CD4-positive, alpha-beta T cell (primary cell): ENCODE measurements around the gene FAM174C. TPM values are rescaled to one million over a fixed set of nuclear protein-coding genes. Genes with fewer than 3 reads are reported as not detected.

Experiments
- ATAC-seq: fragments of 200-7000 bp; cut with Tn5 transposase; one replicate; pipeline ENCODE4 v1.10.0; 2022; ENCODE audit warnings: mild to moderate bottlenecking; ENCODE audit not compliant: poor library complexity
- CTCF ChIA-PET: fragments of 350-600 bp; sonication (Branson Sonifier 250); formaldehyde crosslinking; loops from one replicate; lab custom pipeline; 2021; ENCODE audit warnings: antibody characterized with exemption, inconsistent platforms; lab: Charles Lee
- POLR2A ChIA-PET: fragments of 350-600 bp; sonication (Branson Sonifier 250); formaldehyde crosslinking; loops from one replicate; lab custom pipeline; 2021; ENCODE audit warnings: antibody characterized with exemption, inconsistent platforms; lab: Charles Lee
- DNase-seq, 14 experiments: peaks; one replicate each; pipeline ENCODE4 v3.0.0-alpha.2; 2013 to 2020; ENCODE audit warnings: mixed read lengths in 2 of 14
- H3K27ac ChIP-seq, 2 donors: one replicate each; pipeline versions ENCODE4 v1.5.1 to v1.7.0; 2013; ENCODE audit warnings: low read length in 2 of 2, low read depth in 1 of 2, mild to moderate bottlenecking in 1 of 2
- H3K27me3 ChIP-seq, 2 experiments: 1 replicate in 1 of 2; 2 replicates in 1 of 2; pipeline versions ENCODE4 v1.6.1 to v1.7.0; 2013; ENCODE audit warnings: low read length in 2 of 2, control low read depth in 1 of 2, mild to moderate bottlenecking in 1 of 2, moderate library complexity in 1 of 2; ENCODE audit not compliant: insufficient read depth in 2 of 2, control insufficient read depth in 1 of 2
- H3K36me3 ChIP-seq: one replicate; pipeline ENCODE4 v1.6.1; 2013; ENCODE audit warnings: low read length, control low read depth; ENCODE audit not compliant: insufficient read depth
- H3K4me1 ChIP-seq: one replicate; pipeline ENCODE4 v1.6.1; 2013; ENCODE audit warnings: low read length, control low read depth; ENCODE audit not compliant: insufficient read depth
- H3K4me3 ChIP-seq: one replicate; pipeline ENCODE4 v1.5.1; 2013; ENCODE audit warnings: mild to moderate bottlenecking, low read length, moderate library complexity
- H3K9me3 ChIP-seq, 2 experiments: 1 replicate in 1 of 2; 2 replicates in 1 of 2; pipeline versions ENCODE4 v1.6.1 to v1.7.0; 2013; ENCODE audit warnings: low read length in 2 of 2, mild to moderate bottlenecking in 2 of 2, control low read depth in 1 of 2, moderate library complexity in 1 of 2; ENCODE audit not compliant: control insufficient read depth in 1 of 2, insufficient read depth in 1 of 2
- H3K27ac Mint-ChIP-seq: one replicate; pipeline ENCODE4 v1.8.0; 2020; ENCODE audit warnings: mixed read lengths
- H3K27me3 Mint-ChIP-seq: one replicate; pipeline ENCODE4 v1.8.0; 2021; ENCODE audit warnings: mixed read lengths
- H3K36me3 Mint-ChIP-seq: one replicate; pipeline ENCODE4 v1.8.0; 2021; ENCODE audit warnings: low read depth, mixed read lengths
- H3K4me1 Mint-ChIP-seq: one replicate; pipeline ENCODE4 v1.8.0; 2021; ENCODE audit warnings: low read depth, mixed read lengths
- H3K4me3 Mint-ChIP-seq: one replicate; pipeline ENCODE4 v1.8.0; 2020; ENCODE audit warnings: mild to moderate bottlenecking, mixed read lengths
- H3K9me3 Mint-ChIP-seq: one replicate; pipeline ENCODE4 v1.8.0; 2020; ENCODE audit warnings: mixed read lengths
- CTCF ChIP-seq: fragments of 200-600 bp; IDR thresholded peaks from one replicate; pipeline ENCODE4 v1.8.0; 2022; ENCODE audit warnings: antibody characterized with exemption, mild to moderate bottlenecking
- intact Hi-C, 2 experiments: fragments of 100-400 bp; cut with DNase I in 1 of 2; cut with micrococcal nuclease in 1 of 2; formaldehyde crosslinking; loops; one replicate each; pipeline versions ENCODE4 v1.15.1 to v1.9.0; 2023 to 2025; cut with DNase I, micrococcal nuclease
- total RNA-seq, 174 experiments: library from RNA in 2 of 174; stranded (reverse) in 2 of 174; gene quantifications; one replicate each; pipeline ENCODE4 v1.2.3 and lab custom pipeline; 2021 to 2026

FAM174C gene
- total RNA-seq, 2 experiments from 2014 or later, result 32.0 to 38.3 TPM

DNA sequence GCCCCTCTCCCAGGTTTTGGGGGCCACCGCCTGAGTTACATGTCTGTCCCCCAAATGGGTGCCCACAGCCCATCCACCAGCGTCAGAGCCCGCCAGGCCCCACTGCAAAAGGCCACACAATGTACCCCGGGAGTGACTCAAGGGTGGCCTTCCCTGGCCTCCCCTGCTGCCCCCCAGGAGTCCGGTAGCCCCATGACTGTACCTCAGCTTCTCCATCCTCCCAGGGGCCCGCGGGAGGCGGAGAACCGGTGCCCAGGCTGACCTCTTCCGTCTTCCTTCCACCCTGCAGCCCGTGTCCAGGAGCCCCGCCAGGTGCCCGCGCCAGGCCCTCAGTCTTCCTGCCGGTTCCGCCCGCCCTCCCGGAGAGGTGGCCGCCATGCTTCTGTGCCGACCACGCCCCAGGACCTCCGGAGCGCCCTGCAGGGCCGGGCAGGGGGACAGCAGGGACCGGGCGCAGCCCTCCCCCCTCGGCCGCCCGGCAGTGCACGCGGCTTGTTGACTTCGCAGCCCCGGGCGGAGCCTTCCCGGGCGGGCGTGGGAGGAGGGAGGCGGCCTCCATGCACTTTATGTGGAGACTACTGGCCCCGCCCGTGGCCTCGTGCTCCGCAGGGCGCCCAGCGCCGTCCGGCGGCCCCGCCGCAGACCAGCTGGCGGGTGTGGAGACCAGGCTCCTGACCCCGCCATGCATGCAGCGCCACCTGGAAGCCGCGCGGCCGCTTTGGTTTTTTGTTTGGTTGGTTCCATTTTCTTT, 47.9 kb upstream of the FAM174C start:
- ATAC-seq, result no peak

GRCh38 chr19:1228161-1228957, 47.0 kb upstream of the FAM174C start:
- H3K4me3 ChIP-seq, result no peak overlapping the region
- no peaks in the 10 kb centered on the region for H3K4me1 ChIP-seq
- no peak overlapping the region for H3K27ac ChIP-seq
- TF ChIP-seq CTCF, result no peak
- H3K9me3 Mint-ChIP-seq, result no peaks in the 10 kb centered on the region
- ATAC-seq, result no peak
- peaks cover 3% of the 10 kb centered on the region for H3K36me3 Mint-ChIP-seq
- POLR2A ChIA-PET, result no interaction called here
- H3K27ac Mint-ChIP-seq, result no peak overlapping the region
- no peak for DNase-seq
- peaks cover 18% of the 10 kb centered on the region for H3K36me3 ChIP-seq
- H3K4me1 Mint-ChIP-seq, result no peaks in the 10 kb centered on the region
- CTCF ChIA-PET, result no interaction called here
- intact Hi-C loops, result no loop called here
- H3K9me3 ChIP-seq, result peaks cover 0 to 5% of the 10 kb centered on the region in 2 experiments
- no peaks in the 10 kb centered on the region for H3K27me3 ChIP-seq
- H3K27me3 Mint-ChIP-seq, result no peaks in the 10 kb centered on the region
- H3K4me3 Mint-ChIP-seq, result no peak overlapping the region

More for the DNA sequence above, 47.9 kb upstream of the FAM174C start:
- Mint-ChIP-seq H3K4me1 (no peaks in the 10 kb centered on the region), H3K27me3 (no peaks in the 10 kb centered on the region), H3K9me3 (no peaks in the 10 kb centered on the region), H3K4me3 (no peak overlapping the region), H3K36me3 (peaks cover 7% of the 10 kb centered on the region), H3K27ac (no peak overlapping the region)
- Histone ChIP-seq H3K4me3 (no peak overlapping the region), H3K27me3 (no peaks in the 10 kb centered on the region), H3K36me3 (peaks cover 24% of the 10 kb centered on the region), H3K4me1 (no peaks in the 10 kb centered on the region), H3K27ac (no peak overlapping the region), H3K9me3 (peaks cover 0 to 5% of the 10 kb centered on the region in 2 experiments)
- ChIA-PET CTCF (no interaction called here), POLR2A (no interaction called here)
- no peak for DNase-seq
- intact Hi-C loops, result no loop called here
- no peak for TF ChIP-seq CTCF

- Histone ChIP-seq H3K9me3 (peaks cover 0 to 5% of the 10 kb centered on the region in 2 experiments), H3K36me3 (peaks cover 10% of the 10 kb centered on the region), H3K27me3 (no peaks in the 10 kb centered on the region), H3K27ac (no peak overlapping the region), H3K4me3 (no peak overlapping the region), H3K4me1 (no peaks in the 10 kb centered on the region)
- ATAC-seq (no peak), DNase-seq (no peak)
- CTCF ChIA-PET, result no interaction called here
- H3K4me3 Mint-ChIP-seq, result no peak overlapping the region
- H3K9me3 Mint-ChIP-seq, result no peaks in the 10 kb centered on the region
- intact Hi-C loops, result no loop called here
- POLR2A ChIA-PET, result no interaction called here
- H3K27ac Mint-ChIP-seq, result no peak overlapping the region
- TF ChIP-seq CTCF, result no peak
- peaks cover 3% of the 10 kb centered on the region for H3K36me3 Mint-ChIP-seq
- H3K4me1 Mint-ChIP-seq, result no peaks in the 10 kb centered on the region
- no peaks in the 10 kb centered on the region for H3K27me3 Mint-ChIP-seq
Observed at GRCh38 chr19:1229056-1229923, 46.0 kb upstream of the FAM174C start.
